Ovary (tissue), 3 donors: ENCODE data around the gene RPL18.

Experiments used
- CTCF ChIP-seq, 3 donors: fragments of 450-650 bp in 2 of 3; fragments of 200-600 bp in 1 of 3; IDR thresholded peaks; one replicate each; pipeline versions ENCODE4 v1.5.1 to v1.8.0; 2016 to 2022; ENCODE audit warnings: antibody characterized with exemption in 3 of 3, mild to moderate bottlenecking in 1 of 3
- POLR2A ChIP-seq: fragments of 450-650 bp; IDR thresholded peaks from one replicate; pipeline ENCODE4 v1.6.1; 2017; ENCODE audit warnings: antibody characterized with exemption, mild to moderate bottlenecking, moderate library complexity
- donor health status: DM: no; HTN: no; CAD: no.

DNA sequence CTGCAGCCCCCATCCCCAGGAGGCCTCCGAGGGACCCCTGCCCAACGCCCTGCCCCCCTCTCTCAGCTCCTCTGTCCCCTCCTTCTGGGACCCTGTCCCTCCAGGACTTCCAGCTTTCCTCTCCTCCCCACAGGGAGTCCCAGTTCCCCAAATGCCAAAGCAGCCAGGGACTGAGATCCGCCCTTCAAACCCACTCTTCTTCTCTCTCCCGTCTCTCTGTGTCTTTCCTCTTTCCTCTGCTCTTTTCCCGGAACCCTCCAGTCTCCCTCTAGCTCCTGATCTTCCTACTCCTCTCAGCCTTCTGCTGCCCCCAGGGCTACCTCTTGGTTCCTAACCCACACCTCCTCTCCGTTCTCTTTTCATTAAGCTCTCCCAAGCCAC, 26.6 kb upstream of the RPL18 start:
- TF ChIP-seq CTCF (IDR thresholded peaks at IDR 0.05) (no peak), POLR2A (no peak)
